ENCODE results near the gene HNRNPLL.

HNRNPLL gene

DNA sequence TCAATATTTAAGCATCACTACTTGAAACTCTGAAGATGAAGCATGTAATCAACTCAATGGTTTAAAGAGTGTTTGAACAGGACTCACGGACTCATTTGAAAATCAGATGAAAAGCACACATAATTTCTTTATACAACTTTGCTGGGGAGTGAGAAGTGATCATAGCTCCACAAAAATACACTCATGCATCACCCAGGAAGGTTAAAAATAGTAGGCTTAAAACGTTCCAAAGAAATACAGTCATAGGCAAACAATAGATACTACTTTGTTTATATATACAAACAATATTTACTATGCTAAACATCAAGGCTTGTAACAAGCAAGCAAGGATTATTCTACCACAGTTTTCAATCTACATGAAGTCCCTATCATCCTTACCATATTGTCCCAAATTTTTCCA is 11.6 kb downstream of the HNRNPLL start:
- DNase-seq: no peak

DNA sequence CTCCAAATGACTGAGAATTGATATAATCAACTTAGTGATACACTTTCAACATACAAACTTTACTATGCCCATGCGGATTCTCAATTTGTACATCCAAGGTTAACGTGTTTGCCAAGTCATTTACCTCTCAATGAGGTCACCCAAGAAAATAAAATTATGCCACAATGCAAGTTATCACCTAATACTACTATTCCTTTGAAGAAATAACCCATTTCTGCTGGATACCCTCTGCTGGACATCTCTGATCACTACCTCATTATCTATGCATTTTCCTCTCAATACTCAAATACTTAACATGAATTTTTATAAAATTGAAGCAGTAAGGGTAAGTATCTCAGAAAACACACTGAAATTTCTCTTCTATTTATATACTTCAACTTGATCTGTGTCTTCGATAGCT is 12.7 kb downstream of the HNRNPLL start:
- no peak for DNase-seq

DNA sequence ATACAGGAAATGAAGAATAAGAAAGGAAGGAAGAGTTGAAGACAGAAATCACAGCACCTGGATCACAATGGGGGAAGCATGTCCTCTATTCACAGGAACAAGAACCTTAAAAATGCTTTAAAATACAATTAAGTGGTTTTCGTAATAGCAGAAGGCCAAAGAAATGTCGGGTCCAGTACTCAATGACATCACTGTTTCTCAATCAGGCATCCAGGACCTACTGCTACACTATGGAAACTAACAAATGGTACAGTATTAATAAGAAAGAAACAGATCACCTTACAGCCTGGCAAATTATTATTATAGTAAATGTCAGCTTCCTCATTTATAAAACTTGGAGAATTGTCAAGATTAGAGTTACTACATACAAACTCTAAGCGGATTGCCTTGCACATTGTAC is 15.8 kb downstream of the HNRNPLL start:
- no peak for DNase-seq

DNA sequence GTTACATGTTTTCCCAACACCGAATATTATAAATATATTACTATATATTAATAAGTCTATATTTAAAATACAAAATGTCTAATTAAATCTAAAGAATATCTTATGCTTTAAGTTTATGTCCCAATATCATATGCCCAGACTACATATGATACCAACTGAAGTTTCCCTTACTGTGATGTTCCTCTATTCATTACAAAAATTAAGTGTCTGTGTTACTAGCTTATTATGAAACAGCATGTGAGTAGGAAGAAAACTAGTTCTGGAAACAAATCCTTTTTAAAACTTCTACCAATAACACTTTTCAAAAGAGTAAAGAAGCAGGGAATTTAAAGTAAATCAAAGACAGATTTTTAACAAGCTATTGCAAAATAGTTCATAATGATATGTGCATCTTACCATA is 17.8 kb downstream of the HNRNPLL start:
- no peak for DNase-seq

GRCh38 chr2:38583994-38584393 is 18.7 kb downstream of the HNRNPLL start:
- no peak for DNase-seq

DNA sequence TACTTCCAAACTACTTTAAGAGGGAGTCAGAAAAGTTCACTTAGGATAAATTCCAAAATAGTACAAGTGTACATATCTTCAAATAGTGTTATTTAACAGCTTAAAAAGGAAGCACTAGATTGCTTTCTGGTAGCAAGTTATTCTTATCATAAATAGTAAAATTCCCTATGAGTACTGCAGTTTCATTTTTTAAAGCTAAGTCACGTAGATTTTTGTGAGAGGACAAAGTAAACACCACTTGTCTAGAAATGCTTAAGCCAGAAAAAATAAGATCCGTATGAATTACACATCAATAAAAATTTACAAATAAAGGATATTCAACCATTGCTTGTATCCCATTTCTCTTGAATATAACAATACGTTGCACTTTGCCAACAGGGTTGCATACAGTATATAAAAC is 19.2 kb downstream of the HNRNPLL start:
- no peak for DNase-seq

DNA sequence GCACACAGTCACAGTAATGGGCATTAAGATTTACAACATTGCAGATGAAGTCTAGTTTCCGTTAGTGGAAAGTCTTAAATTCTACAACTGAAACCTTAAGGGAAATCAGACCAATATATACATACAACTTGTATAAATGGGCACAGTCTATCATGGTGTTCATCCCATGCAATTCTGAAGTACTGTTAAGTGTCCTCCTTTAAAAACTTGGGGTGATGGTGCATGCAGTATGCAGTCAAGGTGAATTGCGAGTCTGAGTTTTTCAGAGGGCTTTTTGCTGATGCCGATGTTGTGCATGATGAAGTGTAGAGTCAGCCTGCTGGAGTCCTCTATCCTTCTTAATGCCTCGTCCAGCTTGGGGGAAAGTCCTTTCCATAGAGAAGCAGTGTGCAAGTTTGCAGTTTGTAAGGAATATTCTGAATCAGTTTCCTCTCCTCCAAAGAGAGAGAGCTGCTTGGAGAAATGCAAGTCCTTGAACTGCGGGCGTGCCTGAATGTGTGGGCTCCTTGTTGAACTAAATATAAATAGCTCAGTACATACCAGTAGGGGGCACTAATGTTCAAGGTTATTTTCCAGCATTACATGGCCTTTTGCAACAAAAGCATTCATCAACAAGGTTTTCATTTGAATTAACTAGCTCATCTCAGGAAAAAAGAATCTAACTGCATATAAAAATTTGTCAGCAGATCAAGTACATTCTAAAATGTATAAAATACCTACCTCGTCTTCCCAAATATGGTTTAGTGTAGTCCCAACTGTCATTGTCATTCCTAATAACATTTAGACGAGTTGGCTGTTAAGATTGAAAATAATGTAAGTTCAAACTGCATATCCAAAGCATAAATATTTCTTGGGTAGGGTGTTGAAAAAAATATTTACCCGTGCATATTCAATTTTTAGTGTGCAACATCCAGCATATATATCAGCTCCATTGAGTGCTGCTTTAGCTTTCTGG is 21.3 kb downstream of the HNRNPLL start:
- peak; percentile 59 for DNase-seq

GRCh38 chr2:38580115-38580636 is 22.6 kb downstream of the HNRNPLL start:
- no peak for DNase-seq

DNA sequence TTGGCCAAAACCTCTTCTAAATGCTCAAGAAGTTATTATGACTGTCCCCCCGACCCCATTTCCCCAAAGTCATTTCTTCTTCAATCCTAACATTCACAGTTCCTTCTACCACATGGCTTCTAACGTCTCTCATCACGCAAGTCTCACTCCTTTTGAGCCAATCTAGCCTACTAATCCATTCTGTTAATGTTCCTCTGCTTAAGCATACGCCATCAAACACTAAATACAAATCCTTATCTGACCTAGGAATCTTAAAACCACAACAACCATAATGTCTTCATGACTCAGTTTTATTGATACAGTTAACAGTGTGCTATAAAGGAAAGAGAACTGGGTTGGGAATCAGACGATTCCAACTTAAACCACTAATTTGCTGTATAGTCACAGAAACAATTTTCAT is 23.9 kb downstream of the HNRNPLL start:
- DNase-seq: no peak

DNA sequence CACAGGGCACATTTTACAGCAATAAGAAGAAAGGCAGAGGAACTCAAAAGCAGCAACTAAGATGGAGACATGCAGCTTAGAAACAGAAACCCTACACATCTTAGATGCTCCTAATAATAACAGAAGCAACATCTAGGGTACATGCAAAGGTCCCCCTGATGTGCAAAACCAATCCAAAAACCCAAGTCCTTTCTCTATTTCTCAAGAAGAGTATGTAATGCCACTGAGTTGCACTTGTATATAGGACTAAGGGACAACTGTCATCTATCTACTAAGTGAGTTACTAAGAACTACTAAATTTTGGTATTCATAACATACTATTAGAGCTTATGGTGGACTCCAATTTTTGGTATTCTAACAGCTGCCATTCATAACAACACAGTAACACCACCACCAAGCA is 28.4 kb downstream of the HNRNPLL start:
- no peak for DNase-seq

DNA sequence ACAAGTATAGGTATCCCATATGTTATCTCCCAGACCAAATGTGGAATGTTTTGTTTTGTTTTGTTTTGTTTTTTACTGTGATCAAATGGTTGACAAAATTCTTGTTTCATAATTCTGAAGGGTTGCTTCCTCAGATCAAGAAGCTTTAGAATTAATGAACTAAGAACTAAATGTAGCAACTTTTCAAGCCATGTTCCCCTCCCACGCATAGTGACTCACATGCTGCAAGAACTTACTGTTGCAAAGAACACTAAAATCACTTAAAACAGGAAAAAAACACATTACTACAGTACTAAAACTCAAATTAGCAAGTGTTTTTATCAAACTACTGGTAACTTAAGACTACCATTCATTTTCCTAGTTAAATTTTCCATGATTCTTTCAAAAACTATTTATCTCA is 30.6 kb downstream of the HNRNPLL start:
- DNase-seq: no peak

DNA sequence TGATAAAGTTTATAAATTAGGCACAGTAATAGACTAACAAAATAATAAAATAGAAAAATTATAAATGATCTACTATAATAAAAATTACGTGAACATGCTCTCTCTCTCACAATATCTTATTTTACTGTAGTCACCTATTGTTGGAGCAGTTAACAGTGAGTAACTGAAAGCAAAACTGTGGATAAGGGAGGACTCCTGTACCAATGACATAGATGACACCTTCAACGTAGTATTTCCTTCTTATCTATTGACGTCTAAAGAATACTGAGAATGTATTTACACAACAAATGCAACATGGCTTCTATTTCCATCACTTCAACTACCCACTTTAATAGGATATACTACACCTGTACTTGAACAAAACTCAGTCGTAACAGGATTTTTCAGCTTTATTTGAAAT is 31.5 kb downstream of the HNRNPLL start:
- no peak for DNase-seq

- DNase-seq: no peak
These were observed 33.8 kb downstream of the HNRNPLL start for GRCh38 chr2:38568724-38569436.

GRCh38 chr2:38565333-38565732 is 37.4 kb downstream of the HNRNPLL start:
- no peak for DNase-seq

DNA sequence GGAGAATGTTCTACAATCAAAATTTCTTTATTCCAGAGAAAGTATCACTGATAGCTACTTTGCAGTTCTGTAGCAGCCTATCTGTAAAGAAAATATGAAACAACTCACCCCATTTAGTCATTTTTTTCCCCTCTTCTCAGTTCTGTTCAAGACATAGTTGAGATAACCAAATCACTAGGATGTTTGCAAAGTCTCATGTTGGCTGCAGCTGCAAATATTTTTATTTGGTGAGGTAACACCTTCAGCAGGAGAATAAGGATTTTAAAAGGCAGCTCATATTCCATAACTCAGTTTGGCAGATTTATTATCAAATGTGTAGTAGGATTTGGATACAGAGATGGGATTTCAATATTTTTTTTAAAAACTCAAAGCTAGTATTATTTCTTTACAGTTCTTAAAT is 41.0 kb downstream of the HNRNPLL start:
- no peak for DNase-seq

- DNase-seq: no peak
These were observed 42.6 kb downstream of the HNRNPLL start for GRCh38 chr2:38560092-38560491.

- no peak for DNase-seq
These were observed 44.7 kb downstream of the HNRNPLL start for GRCh38 chr2:38557981-38558380.

GRCh38 chr2:38557217-38557616 is 45.5 kb downstream of the HNRNPLL start:
- no peak for DNase-seq

- no peak for DNase-seq
These were observed 46.5 kb downstream of the HNRNPLL start for GRCh38 chr2:38556006-38556801.

DNA sequence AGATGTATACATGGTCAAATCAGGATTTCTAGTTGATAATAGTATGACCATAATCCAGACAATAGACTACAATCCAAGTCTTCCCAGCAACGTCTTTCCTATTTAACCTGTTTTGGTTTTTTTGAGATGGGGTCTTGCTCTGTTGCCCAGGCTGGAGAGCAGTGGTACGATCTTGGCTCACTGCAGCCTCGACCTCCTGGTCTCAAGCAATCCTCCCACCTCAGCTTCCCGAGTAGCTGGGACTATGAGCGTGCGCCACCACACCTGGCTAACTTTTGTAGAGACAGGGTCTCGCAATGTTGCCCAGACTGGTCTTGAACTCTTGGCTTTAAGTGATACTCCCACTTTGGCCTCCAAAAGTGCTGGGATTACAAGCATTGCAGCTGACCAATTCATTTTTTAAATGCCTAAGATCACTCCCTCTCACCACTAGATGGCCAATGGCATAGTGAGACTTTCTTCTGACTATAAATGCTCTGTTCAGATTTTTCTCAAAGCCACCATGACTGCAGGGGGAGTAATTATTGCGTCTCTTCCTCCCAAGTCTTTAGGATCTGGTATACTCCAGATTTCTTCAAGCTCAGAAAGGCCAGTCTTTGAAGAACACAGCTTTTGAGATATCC is 47.6 kb downstream of the HNRNPLL start:
- no peak for DNase-seq

GRCh38 chr2:38553554-38553953 is 49.2 kb downstream of the HNRNPLL start:
- no peak for DNase-seq

GRCh38 chr2:38552259-38552658 is 50.5 kb downstream of the HNRNPLL start:
- DNase-seq: no peak

DNA sequence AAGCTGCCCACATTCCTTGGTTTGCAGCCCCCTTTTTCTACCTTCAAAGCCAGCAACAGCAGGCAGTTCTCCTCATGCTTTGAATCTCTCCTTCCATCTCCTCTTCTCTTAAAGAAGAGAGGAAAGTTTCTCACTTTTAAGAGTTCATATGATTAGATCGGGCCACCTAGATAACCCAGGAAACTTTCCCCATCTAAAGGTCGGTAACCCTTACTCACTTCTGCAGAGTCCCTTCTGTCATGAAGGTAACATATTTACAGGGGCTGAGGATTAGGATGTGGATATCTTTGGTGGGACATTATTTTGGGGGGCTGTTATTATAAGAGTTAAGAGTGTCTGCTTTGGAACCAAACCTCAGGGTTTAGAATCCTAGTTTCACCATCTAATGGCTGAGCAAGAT is 51.0 kb downstream of the HNRNPLL start:
- no peak for DNase-seq
